Gastroesophageal sphincter (tissue), 3 donors: Measurements from ENCODE around the gene ABO.
"Not testable (repeated sequence)": the region's sequence is repeated elsewhere in the genome, so short reads cannot be mapped to it uniquely, and the experiment has no call there.

Source experiments
- CTCF ChIP-seq, 4 experiments: fragments of 200-600 bp in 2 of 4; fragments of 450-650 bp in 2 of 4; sonication (generic) in 1 of 4; IDR thresholded peaks; one replicate each; pipeline ENCODE4 v1.5.1; 2017 to 2019; ENCODE audit warnings: antibody characterized with exemption in 4 of 4, mild to moderate bottlenecking in 2 of 4, moderate library complexity in 2 of 4
- POLR2A ChIP-seq, 2 donors: fragments of 450-650 bp; IDR thresholded peaks; one replicate each; pipeline ENCODE4 v1.6.1; 2017; ENCODE audit warnings: antibody characterized with exemption in 2 of 2, mild to moderate bottlenecking in 2 of 2, moderate library complexity in 1 of 2
- POLR2AphosphoS5 ChIP-seq: sonication (generic); formaldehyde crosslinking; IDR thresholded peaks from one replicate; pipeline ENCODE4 v1.6.1; 2017; ENCODE audit warnings: antibody characterized with exemption

- TF ChIP-seq CTCF (IDR thresholded peaks at IDR 0.05); POLR2AphosphoS5; POLR2A (IDR thresholded peaks at IDR 0.05): not testable (repeated sequence)
Measured at GRCh38 chr9:133223159-133223756, 51.7 kb downstream of the ABO start.
